GM21723 (cell line): ENCODE measurements around the gene TMC1.

Experiments used
- ATAC-seq: cut with Tn5 transposase; IDR thresholded peaks from one replicate; pipeline ENCODE4 v1.9.1; 2021; ENCODE audit warnings: mild to moderate bottlenecking, moderate library complexity; ENCODE audit not compliant: unreplicated experiment

The TMC1 gene

GRCh38 chr9:72600671-72601070 is 79.3 kb downstream of the TMC1 start:
- ATAC-seq, result no peak

GRCh38 chr9:72601615-72602014 is 80.2 kb downstream of the TMC1 start:
- no peak for ATAC-seq

- ATAC-seq, result no peak
Observed at GRCh38 chr9:72612449-72612848, 91.0 kb downstream of the TMC1 start.

- no peak for ATAC-seq
Observed at GRCh38 chr9:72614067-72614466, 92.7 kb downstream of the TMC1 start.

- ATAC-seq, result no peak
Observed at GRCh38 chr9:72615931-72616330, 94.5 kb downstream of the TMC1 start.

- ATAC-seq, result no peak
Observed at GRCh38 chr9:72618811-72619210, 97.4 kb downstream of the TMC1 start.

- ATAC-seq, result no peak
Observed at GRCh38 chr9:72622186-72622585, 100.8 kb downstream of the TMC1 start.

GRCh38 chr9:72623156-72623555 is 101.7 kb downstream of the TMC1 start:
- no peak for ATAC-seq

- ATAC-seq, result no peak
Observed at GRCh38 chr9:72627147-72627546, 105.7 kb downstream of the TMC1 start.

GRCh38 chr9:72627956-72628540 is 106.6 kb downstream of the TMC1 start:
- ATAC-seq, result no peak

- ATAC-seq, result no peak
Observed at GRCh38 chr9:72633966-72634365, 112.6 kb downstream of the TMC1 start.

GRCh38 chr9:72635197-72635596 is 113.8 kb downstream of the TMC1 start:
- ATAC-seq, result peak; percentile 90

GRCh38 chr9:72636621-72637020 is 115.2 kb downstream of the TMC1 start:
- no peak for ATAC-seq

GRCh38 chr9:72643651-72644050 is 122.2 kb downstream of the TMC1 start:
- ATAC-seq, result no peak

- no peak for ATAC-seq
Observed at GRCh38 chr9:72646061-72646460, 124.7 kb downstream of the TMC1 start.

- ATAC-seq, result no peak
Observed at GRCh38 chr9:72648324-72649126, 127.1 kb downstream of the TMC1 start.

GRCh38 chr9:72649127-72649442 is 127.7 kb downstream of the TMC1 start:
- ATAC-seq, result no peak

GRCh38 chr9:72650206-72650605 is 128.8 kb downstream of the TMC1 start:
- no peak for ATAC-seq

- ATAC-seq, result no peak
Observed at GRCh38 chr9:72656021-72656420, 134.6 kb downstream of the TMC1 start.

GRCh38 chr9:72657023-72657422 is 135.6 kb downstream of the TMC1 start:
- no peak for ATAC-seq

GRCh38 chr9:72658703-72659102 is 137.3 kb downstream of the TMC1 start:
- ATAC-seq, result no peak

GRCh38 chr9:72661401-72662135 is 140.2 kb downstream of the TMC1 start:
- ATAC-seq, result no peak
